DND-41 (cell line): ENCODE data around the gene LRRC72.

ENCODE experiments used
- EZH2 ChIP-seq: IDR thresholded peaks from 3 replicates; pipeline ENCODE4 v1.6.1; 2012; ENCODE audit warnings: borderline replicate concordance, low read depth, mild to moderate bottlenecking, moderate library complexity, low read length, inconsistent platforms; ENCODE audit not compliant: severe bottlenecking
- TF ChIP-seq, protein P1 (sequence below): IDR thresholded peaks from 2 replicates; pipeline ENCODE4 v1.5.1; 2012; ENCODE audit warnings: borderline replicate concordance, low read length, moderate library complexity, mild to moderate bottlenecking; ENCODE audit not compliant: poor library complexity, severe bottlenecking; ENCODE audit errors: extremely low read depth

DNA sequence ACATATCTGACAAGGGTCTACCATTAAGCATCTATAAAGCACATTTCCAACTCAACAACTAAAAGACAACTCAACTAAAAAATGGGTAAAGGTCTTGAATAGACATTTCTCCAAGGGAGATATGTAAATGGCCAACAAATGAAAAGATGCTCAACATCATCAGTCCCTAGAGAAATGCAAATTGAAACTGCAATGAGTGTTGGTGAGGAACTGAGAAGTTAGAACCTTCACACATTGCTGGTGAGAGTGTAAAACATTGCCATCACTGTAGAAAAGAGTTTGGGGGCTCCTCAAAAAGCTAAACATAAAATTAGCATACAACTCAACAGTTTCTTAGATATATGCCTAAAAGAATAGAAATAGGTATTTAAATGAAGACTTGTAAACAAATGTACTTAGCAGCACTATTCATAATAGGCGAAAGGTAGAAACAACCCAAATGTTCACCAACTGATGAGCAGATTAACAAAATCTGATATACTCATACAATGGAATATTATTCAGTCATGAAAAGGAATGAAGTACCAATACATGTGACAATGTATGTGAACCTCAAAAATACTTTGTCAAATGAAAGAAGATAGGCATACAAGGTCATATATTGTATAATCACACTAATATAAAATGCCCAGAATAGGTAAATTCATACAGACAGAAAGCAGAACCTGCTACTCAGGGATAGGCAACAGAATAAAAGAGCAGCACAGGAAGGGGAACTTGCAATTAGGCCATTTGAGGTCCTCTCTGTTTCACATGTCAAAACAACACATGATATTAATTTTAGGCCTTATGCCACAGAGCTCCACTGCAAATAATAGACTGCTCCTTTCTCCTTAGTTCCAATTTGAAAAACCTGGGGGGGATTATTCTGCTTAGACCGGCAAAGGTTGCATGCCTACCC lies 10.6 kb upstream of the LRRC72 start:
- TF ChIP-seq, protein P1, sequence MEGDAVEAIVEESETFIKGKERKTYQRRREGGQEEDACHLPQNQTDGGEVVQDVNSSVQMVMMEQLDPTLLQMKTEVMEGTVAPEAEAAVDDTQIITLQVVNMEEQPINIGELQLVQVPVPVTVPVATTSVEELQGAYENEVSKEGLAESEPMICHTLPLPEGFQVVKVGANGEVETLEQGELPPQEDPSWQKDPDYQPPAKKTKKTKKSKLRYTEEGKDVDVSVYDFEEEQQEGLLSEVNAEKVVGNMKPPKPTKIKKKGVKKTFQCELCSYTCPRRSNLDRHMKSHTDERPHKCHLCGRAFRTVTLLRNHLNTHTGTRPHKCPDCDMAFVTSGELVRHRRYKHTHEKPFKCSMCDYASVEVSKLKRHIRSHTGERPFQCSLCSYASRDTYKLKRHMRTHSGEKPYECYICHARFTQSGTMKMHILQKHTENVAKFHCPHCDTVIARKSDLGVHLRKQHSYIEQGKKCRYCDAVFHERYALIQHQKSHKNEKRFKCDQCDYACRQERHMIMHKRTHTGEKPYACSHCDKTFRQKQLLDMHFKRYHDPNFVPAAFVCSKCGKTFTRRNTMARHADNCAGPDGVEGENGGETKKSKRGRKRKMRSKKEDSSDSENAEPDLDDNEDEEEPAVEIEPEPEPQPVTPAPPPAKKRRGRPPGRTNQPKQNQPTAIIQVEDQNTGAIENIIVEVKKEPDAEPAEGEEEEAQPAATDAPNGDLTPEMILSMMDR = no peak
- no peak for TF ChIP-seq EZH2
